SIG-M5 (cell line): ENCODE data around the gene FILIP1L.

Source experiments
- DNase-seq: peaks from one replicate; lab custom pipeline; 2025; lab: John Stamatoyannopoulos, UW

The FILIP1L gene

DNA sequence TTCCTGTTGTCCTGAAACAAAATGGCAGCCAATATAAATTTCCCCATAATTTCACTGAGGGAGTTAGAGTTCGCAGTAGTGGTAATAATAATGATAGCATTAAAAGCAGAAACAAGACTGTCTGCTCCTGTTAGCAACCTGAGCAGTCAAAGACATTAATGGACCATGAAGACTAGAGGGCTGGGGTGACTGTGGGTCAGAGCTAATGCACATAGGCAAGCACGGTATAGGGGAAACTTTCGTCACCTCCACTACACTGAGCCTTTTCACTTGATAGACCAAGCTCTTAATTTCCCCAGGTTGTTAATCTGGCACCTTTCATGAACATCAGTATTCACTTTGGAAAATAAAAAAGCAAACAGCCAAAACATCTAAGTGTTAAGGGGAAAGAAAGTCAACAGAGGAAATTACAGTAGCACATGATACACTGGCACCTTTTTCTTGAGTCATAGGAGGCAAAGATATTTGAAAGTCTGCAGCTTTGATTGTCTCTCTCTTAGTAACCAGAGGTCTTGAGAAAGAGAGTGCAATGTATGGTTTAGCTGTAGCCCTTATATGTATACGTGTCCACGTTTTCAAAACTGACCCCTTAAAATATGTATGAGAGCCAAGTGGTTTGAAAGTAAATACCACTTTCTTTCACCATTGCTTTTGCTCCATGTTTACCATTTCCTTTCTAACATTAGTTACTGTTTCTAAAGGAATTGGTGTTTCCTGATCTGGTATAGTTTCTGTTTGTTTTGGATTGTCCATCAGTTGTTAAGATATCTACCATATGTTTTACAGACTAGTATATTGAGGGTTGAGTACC lies 104.8 kb downstream of the FILIP1L start:
- no peak for DNase-seq

DNA sequence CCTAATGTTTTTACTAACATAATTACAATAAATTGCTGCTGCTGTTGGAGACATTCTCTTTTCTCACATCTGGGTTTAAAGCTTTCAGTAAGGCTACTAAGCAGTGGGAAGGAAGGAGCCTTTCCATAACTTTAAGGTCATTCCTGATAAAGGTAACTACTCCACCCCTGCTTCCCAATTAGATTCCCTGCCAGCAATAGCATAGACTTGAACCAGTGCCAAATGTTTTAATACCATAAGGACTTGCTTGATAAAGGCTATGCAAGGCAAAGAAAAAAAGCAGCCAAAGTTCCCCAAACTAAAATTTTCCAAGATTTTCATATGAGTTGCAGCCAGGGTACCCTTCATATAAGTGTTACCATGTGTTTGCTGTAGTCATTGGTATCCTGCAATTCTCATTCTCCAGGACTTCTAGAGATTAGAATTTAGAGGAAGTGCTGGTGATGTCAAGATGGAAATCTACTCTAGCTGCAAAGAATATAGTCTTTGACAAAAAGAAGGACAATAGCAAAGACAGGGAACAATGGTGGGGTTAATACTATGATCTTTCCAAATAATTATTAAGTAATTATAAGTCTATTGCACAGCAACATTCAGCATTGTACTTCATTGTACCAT lies 106.1 kb downstream of the FILIP1L start:
- no peak for DNase-seq

DNA sequence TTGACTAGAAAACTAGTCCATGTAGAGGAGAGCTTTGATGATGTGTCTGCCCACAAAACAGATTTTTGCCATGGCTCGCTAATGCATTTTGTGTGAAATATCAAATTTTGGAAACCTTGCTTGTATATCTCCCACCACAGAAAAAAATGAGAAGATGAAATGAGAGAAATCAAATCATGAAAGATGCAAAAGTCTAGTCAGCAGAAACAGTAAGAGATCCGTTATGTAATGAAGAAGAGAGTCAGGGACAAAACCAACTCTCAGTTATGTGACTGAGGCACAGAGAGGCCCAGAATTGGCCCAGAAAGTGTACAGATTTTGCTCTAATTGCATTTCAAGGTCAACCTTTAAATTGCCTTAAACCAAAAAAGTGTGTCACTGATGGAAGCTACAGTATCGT lies 107.0 kb downstream of the FILIP1L start:
- DNase-seq: no peak

DNA sequence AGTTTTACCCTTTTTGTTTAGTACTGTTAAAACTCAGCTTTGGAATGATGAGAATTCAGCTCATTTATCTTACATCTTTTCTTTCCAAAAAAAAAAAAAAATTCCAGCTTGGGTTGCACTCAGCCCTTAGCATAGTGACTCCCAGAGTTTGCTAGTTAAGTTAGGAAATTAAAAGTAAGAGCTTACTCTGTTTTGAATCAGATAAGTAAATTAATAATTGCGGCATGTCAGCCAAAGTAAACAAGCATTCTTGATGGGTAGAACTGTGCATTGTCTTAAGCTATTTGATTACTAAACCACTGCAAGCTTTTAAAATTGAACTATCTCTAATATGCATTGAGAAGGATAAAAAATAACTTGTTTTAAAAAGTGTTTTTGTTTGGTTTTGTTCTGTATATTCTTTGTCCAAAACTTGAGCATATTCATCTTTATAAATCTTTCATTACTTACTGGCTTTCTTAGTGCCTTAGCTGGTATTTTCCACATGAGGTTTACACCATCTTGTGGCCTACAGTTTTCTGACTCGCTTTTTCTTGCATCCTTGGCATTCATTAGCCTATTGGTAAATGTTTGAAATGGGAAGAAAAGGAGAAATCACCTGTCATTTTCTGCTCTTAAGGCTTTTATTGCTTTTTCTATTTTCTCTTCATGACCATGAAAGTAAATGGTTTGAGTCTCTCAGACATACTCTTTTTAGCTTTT lies 107.6 kb downstream of the FILIP1L start:
- no peak for DNase-seq

DNA sequence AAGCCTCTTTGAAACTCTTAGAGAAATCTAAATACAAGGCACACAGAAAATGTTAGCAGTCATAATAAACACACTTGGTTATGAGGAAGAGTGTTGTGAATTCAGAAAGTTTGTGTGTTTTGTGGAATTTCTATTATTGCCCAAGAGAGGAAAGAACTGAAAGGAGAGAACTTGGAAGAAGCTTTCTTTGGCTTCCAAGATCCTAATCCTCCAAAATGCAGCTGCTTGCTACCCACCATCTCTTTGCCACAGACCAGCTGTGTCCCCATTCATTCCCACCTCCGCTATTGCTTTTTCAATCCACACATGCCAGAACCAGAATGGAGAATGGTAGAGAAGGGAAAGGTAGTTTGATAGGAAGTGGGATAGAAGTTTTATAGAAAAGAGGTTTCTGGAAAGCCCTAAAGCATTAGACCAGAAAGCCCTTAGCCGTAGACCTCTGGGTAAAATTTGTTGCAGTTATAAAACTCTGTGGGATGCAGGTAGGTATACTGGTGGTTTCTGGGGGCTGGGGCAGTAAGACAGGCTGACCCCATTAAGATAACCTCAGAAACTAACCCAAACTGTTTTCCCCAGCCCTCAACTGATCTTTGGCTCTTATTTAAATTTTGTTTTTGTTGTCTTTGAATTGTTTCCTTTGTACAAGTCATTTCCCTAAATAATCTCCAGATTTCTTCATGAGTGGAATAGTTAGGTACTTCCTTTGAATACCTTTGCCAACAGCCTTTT lies 108.5 kb downstream of the FILIP1L start:
- no peak for DNase-seq

DNA sequence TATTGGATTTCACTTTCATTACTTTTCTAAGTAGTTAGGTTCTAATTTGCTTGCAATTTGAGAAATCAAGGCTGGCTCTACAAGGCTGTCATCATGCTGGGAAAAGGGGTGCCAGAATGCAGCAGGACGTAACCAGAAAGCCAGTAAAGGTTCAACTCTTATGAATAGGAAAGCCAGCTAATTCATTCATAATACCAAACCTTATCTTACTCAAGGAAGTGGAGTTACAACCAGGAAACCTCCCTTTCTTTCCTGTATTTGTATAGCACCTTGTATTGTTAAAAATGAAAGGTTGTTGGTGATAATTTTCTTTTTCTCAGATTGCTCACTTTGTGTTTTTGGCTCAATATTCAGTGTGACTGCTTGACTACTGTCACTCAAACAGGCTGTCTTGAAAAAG lies 109.4 kb downstream of the FILIP1L start:
- DNase-seq: no peak

DNA sequence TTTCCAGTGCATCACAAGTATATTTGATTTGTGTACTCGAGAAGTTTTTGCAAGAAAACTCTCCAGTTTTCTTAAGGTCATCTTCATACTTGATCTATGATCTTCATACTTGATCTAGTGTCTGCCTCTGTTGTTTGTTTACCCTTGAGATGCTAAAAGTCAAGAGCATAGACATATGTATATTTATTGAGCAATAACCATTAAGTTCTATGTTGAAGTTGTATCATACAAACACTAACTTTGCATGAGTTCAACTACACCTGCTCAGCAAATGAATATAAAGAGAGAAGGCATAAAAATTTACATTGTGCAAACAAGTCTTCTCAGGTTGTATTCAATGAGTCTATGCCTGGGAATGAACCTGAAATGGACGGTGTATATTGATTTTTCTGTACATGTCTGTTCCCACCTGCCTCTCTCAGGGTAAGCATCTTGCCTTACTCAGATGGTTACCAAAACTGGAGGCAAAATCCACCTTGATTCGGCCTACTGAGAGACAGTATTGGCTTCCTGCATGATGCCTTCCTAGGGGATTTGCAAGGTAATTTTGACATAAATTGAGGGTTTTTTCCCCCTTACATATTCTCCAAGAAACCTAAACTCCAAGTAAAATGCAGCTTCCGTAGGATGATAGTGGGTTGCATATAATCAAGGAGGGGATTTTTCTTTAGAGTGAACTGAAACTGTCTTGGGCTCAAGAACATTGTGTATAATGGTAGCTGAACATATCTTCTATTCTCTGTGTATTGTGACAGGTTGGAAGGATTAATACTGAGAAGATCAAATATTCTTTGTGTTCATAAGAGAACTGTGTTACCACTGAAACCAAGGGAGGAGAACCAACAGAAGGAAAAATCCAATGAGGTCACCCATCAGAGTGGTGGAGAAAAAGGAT lies 110.4 kb downstream of the FILIP1L start:
- DNase-seq: no peak

DNA sequence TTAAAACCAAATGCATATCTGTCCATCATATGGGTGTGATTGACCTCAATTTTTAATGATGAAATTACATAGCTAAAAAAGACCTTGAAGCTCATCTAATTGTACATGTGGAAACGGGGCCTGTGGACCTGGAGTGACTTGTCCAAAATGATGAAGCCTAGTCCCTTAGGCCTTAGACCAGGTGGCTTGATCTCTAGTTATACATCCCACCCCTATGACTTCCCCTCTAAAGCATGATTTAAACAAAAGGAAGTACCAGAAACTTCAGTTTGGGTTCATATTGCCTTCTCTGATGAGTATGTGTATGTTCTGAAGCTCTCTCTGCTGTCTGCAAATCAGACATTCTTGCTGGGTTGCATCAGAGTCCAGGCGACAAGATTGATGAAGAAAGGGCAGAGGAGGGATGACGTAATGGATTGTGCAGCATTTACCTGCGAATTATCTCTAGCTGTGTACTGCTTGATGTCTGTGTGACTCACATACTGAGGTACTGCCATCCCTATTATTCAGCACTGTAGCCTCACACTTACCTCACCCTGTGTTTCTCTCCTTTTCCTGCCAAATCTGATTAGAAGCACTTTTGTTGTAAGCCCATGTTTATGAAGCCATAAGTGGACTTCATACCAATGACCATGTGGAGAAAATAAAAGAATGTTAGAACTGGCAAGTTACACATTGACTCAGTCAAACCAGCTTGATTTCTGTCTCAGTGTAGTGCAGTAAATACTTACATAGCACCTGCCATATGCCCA lies 111.5 kb downstream of the FILIP1L start:
- DNase-seq: no peak

DNA sequence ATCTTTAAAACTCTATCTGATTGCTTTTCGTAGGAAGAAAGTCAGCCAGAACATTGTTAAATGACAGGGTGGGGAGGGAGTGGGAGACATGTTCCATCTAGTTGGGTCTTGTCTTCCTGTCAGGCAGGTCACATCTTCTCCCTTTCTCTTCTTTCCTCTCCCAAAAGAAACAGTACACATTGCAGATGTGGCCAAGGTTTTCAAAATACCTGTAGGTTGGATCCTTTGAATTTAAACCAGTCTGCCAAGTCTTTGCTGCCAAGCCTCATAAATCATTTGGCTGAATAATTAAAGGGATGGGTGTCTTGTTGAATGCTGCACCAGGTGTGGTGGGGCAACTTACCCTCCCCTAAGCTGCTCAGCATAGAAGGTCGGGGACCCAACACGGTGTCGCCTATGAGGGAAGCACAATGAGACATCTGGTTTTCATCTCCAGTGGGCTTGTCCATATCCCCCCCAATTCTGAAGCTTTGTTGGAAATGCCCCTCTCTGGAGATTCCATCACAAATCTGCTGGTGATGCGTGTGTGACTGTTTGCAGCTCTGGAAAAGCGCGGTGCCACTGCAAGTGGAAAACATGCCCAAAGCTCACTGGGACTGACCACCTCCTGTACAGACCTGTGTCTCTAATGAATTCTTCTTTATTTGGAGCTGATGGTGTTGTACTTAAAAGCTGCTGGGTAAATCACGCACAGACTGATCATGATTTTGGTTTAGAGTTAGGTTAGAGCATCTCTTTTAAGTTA lies 112.6 kb downstream of the FILIP1L start:
- DNase-seq: no peak

DNA sequence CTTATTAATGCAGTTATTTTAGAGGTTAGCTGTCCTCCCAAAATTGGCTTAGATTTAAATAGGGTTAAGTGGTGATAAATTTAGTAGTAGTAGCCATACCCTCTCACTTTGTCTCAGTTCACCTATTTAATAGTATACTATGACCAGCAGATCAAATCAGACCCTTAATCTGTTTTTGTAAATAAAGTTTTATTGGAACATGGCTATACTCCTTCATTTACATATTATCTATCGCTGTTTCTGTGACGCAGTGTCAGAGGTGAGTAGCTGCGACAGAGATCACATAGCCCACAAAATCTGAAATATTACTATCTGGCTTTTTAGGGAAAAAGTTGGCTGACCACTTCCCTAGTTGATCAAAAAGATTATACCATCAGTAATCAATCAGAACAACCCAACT lies 113.2 kb downstream of the FILIP1L start:
- no peak for DNase-seq

DNA sequence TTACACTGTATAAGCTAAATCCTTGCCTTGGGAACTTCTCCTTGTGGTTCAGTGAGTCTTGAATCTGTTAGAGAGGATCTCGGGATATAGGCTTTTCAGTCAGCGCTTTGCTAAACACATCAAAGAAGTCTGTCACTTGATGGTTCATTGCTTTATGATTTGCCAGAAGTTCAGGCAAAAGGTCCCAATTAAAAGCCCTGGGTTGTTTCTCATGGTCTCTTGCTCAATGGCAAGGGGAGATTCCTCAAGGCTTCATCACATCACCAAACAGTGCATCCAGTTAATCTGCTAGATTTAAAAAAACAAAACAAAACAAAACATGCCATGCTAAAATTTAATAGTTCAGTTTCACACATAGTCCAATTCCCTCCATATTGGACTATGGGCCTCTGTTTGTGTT lies 114.8 kb downstream of the FILIP1L start:
- no peak for DNase-seq

DNA sequence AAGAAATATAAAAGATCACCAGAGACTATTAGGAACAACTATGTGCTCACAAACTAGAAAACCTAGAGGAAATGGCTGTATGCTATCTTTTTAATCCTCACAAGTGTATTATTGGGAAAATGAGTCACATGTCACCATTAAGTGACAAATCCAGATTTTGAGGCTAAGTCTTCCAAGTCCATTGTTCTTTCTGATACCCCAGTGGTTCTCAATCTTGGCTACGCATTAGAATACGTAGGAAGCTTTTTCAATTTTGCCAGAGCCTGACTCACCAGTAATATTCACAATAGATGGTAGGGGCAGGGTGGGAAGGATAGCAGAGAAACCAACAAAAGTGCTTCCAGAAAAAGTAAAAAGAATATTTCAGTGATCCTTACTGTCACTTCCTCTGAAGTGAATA lies 117.0 kb downstream of the FILIP1L start:
- no peak for DNase-seq

DNA sequence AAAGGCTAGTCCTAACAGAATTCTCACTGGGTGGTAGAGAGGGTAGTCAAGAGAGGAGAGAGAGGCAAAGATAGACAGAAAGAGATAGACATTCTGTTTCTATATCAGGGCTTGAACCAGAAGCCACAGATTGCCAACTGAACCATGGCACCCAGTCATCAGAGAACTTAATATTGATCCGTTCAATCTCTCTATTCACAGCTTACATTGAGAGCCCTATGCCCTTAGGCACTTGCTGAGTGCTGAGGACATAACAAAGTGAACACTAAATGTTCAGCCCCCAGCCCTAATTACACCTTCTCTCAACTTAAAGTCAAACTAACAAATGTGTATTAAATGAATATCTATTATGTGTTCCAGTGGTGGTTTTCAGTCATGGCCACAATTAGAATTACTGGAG lies 124.1 kb downstream of the FILIP1L start:
- DNase-seq: no peak

DNA sequence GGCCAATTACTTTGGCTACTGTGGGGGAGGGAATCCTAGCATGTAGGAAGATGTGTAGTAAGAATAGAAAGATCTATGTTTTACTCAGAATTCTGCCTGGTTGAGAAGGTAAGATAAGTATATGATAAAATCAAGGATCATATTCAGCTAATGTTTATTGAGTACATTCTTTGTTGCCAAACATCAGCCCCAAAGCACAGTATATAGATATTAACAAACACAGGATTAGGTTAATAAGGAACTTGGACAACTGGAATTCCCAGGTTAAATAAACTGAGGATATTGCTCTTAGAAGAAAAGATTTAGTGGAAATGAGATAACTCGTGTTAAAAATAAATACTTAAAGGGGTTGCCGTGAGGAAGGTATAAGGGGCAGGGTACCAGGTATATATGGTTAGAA lies 129.6 kb downstream of the FILIP1L start:
- DNase-seq: no peak

DNA sequence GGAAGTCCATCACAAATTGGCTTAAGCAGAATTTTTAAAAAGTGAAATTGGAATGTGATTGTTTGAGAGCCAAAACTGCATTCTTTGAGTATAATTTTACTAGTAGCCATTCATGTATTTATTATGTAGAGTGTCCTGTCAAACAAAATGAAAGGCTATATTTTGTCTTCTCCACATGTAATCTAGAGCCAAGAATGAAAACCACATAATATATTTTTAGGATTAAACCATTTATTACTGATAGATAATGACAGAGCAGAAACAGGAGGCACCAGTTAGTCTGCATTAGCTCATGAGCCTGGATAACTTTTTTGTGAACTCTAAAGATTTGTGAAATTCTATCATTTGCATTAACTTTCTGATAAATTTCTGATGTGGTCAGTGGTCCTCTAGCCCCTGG lies 130.2 kb downstream of the FILIP1L start:
- no peak for DNase-seq

DNA sequence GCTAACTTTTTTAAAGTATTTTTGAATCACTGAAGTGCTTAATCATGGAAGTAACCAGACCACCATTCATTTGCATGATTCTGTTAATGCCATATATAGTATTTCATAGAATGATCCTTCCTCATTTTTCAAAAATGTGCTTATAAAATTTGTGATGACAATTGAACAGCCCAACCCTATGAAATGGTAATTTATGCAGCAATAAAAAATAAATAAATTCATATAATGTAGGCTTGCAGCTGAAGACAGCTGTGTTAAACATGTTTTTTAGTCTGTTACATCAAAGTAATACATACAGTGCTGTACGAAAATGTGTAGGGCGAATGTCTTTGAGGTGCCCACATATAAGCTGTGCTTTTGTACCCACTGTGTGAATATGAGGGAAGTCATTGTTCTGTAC lies 131.7 kb downstream of the FILIP1L start:
- no peak for DNase-seq

DNA sequence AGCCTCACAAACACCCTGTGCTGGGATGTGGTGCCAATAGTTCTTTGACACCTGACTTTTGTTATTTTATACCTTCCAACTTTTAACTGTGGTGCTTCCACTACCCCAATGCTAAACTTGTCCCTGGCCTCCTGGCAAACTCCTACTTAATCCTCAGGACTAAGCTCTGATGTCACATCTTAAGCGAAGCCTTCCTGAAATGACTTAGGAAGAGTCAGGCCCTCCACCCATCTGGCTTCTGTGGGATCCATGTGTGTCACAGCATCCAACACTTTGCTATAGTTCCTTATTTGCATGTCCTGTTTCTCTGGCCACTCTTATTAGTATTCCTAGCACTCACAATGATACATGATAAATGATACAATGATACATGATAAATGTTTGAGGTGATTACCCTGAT lies 133.2 kb downstream of the FILIP1L start:
- DNase-seq: no peak

DNA sequence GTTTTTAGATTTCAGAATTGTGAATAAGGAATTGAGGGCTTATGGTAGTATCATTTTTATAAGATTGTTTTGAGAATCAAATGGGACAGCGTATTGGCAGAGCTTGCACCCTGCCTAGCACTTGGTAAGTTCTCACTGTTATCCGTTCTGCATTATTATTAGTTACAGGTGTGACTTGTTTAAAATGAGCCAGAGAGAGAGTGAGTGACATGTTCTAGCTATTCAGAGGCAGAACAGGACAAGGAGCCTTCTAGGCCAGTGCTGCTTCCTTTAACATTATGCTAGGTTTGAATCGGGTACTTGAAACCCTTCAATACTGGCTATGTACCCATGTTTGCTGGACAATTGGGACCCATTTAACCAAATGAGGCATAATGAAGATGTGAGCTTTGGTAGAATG lies 133.7 kb downstream of the FILIP1L start:
- no peak for DNase-seq

DNA sequence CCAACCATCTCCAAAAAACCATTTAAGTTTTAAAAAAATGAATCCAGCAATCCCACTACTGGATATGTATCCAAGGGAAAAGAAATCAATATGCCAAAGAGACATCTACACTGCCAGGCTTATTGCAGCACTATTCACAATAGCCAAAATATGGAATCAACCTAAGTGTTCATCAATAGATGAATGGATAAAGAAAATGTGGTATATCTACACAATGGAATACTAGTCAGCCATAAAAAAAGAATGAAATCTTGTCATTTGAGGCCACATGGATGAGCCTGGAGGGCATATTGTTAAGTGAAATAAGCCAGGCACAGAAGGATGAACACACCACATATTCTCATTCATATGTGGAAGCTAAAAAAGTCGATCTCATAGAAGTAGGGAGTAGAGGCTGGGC lies 136.1 kb downstream of the FILIP1L start:
- DNase-seq: no peak

DNA sequence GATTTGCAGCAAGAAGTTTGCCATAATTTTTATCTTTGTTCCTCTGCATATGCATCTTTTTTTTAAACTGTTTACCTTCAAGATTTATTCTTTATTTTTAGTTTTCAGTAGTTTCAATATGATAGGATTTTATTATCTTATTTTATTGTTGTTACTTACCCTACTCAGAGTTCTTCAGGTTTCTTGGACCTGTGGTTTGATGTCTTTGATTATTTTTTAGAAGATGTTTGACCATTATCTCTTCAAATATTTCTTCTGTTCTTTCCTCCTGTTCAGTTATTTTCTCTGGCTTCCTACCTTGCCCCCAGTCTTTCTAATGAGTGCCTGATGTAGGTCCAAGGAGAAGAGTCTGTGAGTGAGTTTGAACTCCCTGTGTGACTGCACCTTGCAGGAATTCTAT lies 137.7 kb downstream of the FILIP1L start:
- DNase-seq: no peak
